ENCODE results near the gene DYNC1I1. TPM values are rescaled to one million over a fixed set of nuclear protein-coding genes. Genes with fewer than 3 reads are reported as not detected.

Gene DYNC1I1
- total RNA-seq, 1 donor from 2014 or later = 38.8 TPM

- Histone ChIP-seq H3K36me3 (no peaks in the 10 kb centered on the region), H3K4me3 (no peak overlapping the region), H3K4me1 (no peaks in the 10 kb centered on the region), H3K27me3 (ENCODE audit: low read depth) (no peaks in the 10 kb centered on the region), H3K27ac (replicated peaks) (no peak overlapping the region), H3K9me3 (replicated peaks) (no peaks in the 10 kb centered on the region)
- DNase-seq = no peak
- TF ChIP-seq CTCF (IDR thresholded peaks at IDR 0.05; ENCODE audit: borderline replicate concordance) = no peak
- intact Hi-C loops (cut with micrococcal nuclease) = no loop called here
Observed at GRCh38 chr7:96061009-96061408, 288.7 kb downstream of the DYNC1I1 start.

- Histone ChIP-seq H3K4me3 (no peak overlapping the region), H3K36me3 (no peaks in the 10 kb centered on the region), H3K4me1 (no peaks in the 10 kb centered on the region), H3K27ac (replicated peaks) (no peak overlapping the region), H3K27me3 (ENCODE audit: low read depth) (no peaks in the 10 kb centered on the region), H3K9me3 (replicated peaks) (no peaks in the 10 kb centered on the region)
- intact Hi-C loops (cut with micrococcal nuclease) = no loop called here
- no peak for TF ChIP-seq CTCF (IDR thresholded peaks at IDR 0.05; ENCODE audit: borderline replicate concordance)
- no peak for DNase-seq
Observed at GRCh38 chr7:96061844-96062243, 289.5 kb downstream of the DYNC1I1 start.

- Histone ChIP-seq H3K9me3 (replicated peaks) (no peaks in the 10 kb centered on the region), H3K27me3 (ENCODE audit: low read depth) (no peaks in the 10 kb centered on the region), H3K27ac (replicated peaks) (no peak overlapping the region), H3K4me1 (no peaks in the 10 kb centered on the region), H3K4me3 (no peak overlapping the region), H3K36me3 (no peaks in the 10 kb centered on the region)
- intact Hi-C loops (cut with micrococcal nuclease) = no loop called here
- DNase-seq = no peak
- no peak for TF ChIP-seq CTCF (IDR thresholded peaks at IDR 0.05; ENCODE audit: borderline replicate concordance)
Observed at GRCh38 chr7:96067321-96067720, 295.0 kb downstream of the DYNC1I1 start.

- Histone ChIP-seq H3K27me3 (ENCODE audit: low read depth) (no peaks in the 10 kb centered on the region), H3K36me3 (no peaks in the 10 kb centered on the region), H3K4me1 (no peaks in the 10 kb centered on the region), H3K9me3 (replicated peaks) (no peaks in the 10 kb centered on the region), H3K27ac (replicated peaks) (no peak overlapping the region), H3K4me3 (no peak overlapping the region)
- no peak for TF ChIP-seq CTCF (IDR thresholded peaks at IDR 0.05; ENCODE audit: borderline replicate concordance)
- DNase-seq = no peak
- intact Hi-C loops (cut with micrococcal nuclease) = no loop called here
Observed at GRCh38 chr7:96069401-96069800, 297.0 kb downstream of the DYNC1I1 start.

- H3K27me3 ChIP-seq (ENCODE audit: low read depth) = peaks cover 6% of the 10 kb centered on the region
- TF ChIP-seq CTCF (IDR thresholded peaks at IDR 0.05; ENCODE audit: borderline replicate concordance) = no peak
- H3K9me3 ChIP-seq (replicated peaks) = no peaks in the 10 kb centered on the region
- H3K27ac ChIP-seq (replicated peaks) = no peak overlapping the region
- no peak overlapping the region for H3K4me3 ChIP-seq
- intact Hi-C loops (cut with micrococcal nuclease) = loop anchor here (5.0 kb wide), 1 partner anchor 952 kb away; no protein-coding TSS in a partner anchor
- DNase-seq = no peak
- H3K36me3 ChIP-seq = no peaks in the 10 kb centered on the region
- H3K4me1 ChIP-seq = peaks cover 6% of the 10 kb centered on the region
Observed at GRCh38 chr7:96074871-96075270, 302.5 kb downstream of the DYNC1I1 start.

Measured in left ventricle myocardium inferior (tissue), 1 donor.